Left ventricle myocardium inferior (tissue), 1 donor: ENCODE data around the gene DENND10. TPM values are rescaled to one million over a fixed set of nuclear protein-coding genes. Genes with fewer than 3 reads are reported as not detected.

ENCODE experiments used
- DNase-seq: peaks from one replicate; pipeline ENCODE4 v3.0.0-alpha.2; 2020
- H3K27ac ChIP-seq: fragments of 200-600 bp; replicated peaks from 2 replicates; pipeline ENCODE4 v1.8.0; 2021
- H3K27me3 ChIP-seq: fragments of 200-600 bp; 2 replicates; pipeline ENCODE4 v1.8.0; 2021; ENCODE audit warnings: low read depth
- H3K36me3 ChIP-seq: fragments of 200-600 bp; 2 replicates; pipeline ENCODE4 v1.8.0; 2021
- H3K4me1 ChIP-seq: fragments of 200-600 bp; 2 replicates; pipeline ENCODE4 v1.8.0; 2021
- H3K4me3 ChIP-seq: fragments of 200-600 bp; 2 replicates; pipeline ENCODE4 v1.8.0; 2021; ENCODE audit warnings: mild to moderate bottlenecking, moderate library complexity
- H3K9me3 ChIP-seq: fragments of 200-600 bp; replicated peaks from 2 replicates; pipeline ENCODE4 v1.8.0; 2021
- CTCF ChIP-seq: fragments of 200-600 bp; IDR thresholded peaks from 2 replicates; pipeline ENCODE4 v1.8.0; 2021; ENCODE audit warnings: antibody characterized with exemption, mild to moderate bottlenecking, borderline replicate concordance
- intact Hi-C: fragments of 100-400 bp; cut with micrococcal nuclease; formaldehyde crosslinking; loops from one replicate; pipeline ENCODE4 v1.11.0; 2022
- total RNA-seq: library from RNA; stranded (reverse); fragmentation: NEBNext Ultra II Directional; extraction: Animal tissue kit (Norgen Biotek cat#: 25700); gene quantifications from one replicate; pipeline ENCODE4 v1.2.1, GENCODE V29; 2021
- donor health status: DM: no; HTN: yes; CAD: no; lungs with severe emphysema.

DENND10 gene
- total RNA-seq, 1 donor from 2014 or later = 18.3 TPM

DNA sequence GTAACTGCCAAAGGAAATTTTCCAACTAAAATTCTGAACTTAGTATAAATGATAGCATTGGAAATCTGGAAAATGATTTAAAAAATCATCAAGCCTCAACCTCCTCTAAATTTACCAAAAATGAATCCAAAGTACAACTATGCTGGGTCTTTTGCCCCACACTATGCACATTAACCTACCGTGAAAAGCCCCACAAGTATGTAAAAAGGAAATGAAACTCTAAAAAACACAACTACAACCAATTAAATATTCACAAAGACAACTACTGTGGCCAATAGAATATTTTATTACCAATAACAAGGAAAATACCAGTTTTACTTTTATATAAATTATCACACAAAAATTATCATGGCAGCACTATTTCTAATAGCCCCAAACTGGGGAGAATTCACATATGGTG, 42.6 kb upstream of the DENND10 start:
- DNase-seq = no peak
- H3K27ac ChIP-seq = no peak overlapping the region
- no peak overlapping the region for H3K4me3 ChIP-seq
- peaks cover 100% of the 10 kb centered on the region for H3K36me3 ChIP-seq
- H3K9me3 ChIP-seq = no peaks in the 10 kb centered on the region
- no peak for TF ChIP-seq CTCF
- H3K27me3 ChIP-seq = no peaks in the 10 kb centered on the region
- H3K4me1 ChIP-seq = no peaks in the 10 kb centered on the region
- intact Hi-C loops = no loop called here

- intact Hi-C loops = no loop called here
- no peak overlapping the region for H3K4me3 ChIP-seq
- no peak for DNase-seq
- peaks cover 100% of the 10 kb centered on the region for H3K36me3 ChIP-seq
- no peak for TF ChIP-seq CTCF
- H3K27ac ChIP-seq = no peak overlapping the region
- no peaks in the 10 kb centered on the region for H3K4me1 ChIP-seq
- H3K9me3 ChIP-seq = no peaks in the 10 kb centered on the region
- H3K27me3 ChIP-seq = no peaks in the 10 kb centered on the region
These were observed 42.0 kb upstream of the DENND10 start for GRCh38 chr10:119061926-119062325.

DNA sequence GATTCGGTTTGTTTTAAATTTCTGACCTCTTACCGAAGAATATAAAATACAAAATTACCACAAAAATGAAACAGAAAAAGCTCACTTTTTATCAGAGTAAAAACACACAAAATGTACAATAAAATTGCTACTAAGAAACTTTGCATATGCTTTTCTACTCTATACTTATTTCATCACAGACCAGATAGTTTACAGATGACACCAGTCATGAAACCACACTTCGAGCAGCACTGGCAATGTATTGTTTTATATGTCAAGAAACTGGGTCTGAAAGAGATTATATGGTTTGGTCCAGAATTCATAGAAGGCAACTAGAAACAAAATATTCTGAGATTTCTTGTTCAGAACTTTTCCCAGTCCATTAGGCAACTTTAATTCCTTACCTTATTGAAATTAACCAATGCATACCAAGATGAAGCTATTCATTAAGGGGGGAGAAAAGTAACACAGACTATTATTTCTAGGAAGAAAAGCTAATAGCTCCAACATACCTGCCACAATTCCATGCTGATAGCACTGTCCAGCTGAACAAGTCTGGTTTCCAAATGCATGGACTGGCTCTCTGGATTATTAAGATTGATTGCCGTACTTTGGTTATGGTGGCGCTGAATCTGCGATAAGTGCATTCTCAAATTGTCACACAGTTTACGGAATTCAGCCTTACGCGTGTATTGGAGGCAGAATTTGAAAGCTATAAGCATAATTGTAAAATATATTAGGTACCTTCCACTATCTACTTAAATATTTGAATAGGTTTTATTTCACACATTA, 33.3 kb upstream of the DENND10 start:
- Histone ChIP-seq H3K27me3 (no peaks in the 10 kb centered on the region), H3K4me3 (no peak overlapping the region), H3K36me3 (peaks cover 78% of the 10 kb centered on the region), H3K27ac (no peak overlapping the region), H3K9me3 (no peaks in the 10 kb centered on the region), H3K4me1 (peaks cover 24% of the 10 kb centered on the region)
- intact Hi-C loops = no loop called here
- no peak for DNase-seq
- no peak for TF ChIP-seq CTCF

DNA sequence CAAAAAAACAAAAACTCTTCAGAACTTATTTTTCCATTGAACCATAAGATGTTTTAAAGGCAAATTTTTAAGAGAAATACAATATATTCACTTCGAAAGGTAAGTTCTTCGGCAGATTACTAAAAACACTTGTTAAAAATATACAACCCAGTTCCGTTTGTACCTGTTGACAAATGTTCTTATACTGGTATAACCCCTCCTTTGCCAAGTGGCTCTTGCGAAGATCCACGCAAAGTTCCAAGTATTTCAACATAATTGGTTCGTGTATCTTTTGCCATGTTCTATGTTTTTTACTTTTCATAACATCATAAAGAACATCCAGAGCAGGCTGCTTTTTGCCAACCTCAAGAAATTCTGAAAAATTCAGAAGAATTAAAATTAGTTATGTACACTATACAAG, 30.3 kb upstream of the DENND10 start:
- intact Hi-C loops = no loop called here
- no peak for DNase-seq
- Histone ChIP-seq H3K27ac (no peak overlapping the region), H3K27me3 (no peaks in the 10 kb centered on the region), H3K36me3 (peaks cover 48% of the 10 kb centered on the region), H3K9me3 (no peaks in the 10 kb centered on the region), H3K4me1 (peaks cover 54% of the 10 kb centered on the region), H3K4me3 (no peak overlapping the region)
- TF ChIP-seq CTCF = no peak

GRCh38 chr10:119078422-119079179, 25.3 kb upstream of the DENND10 start:
- Histone ChIP-seq H3K27ac (peak overlapping the region; percentile 97), H3K36me3 (no peaks in the 10 kb centered on the region), H3K4me1 (peaks cover 70% of the 10 kb centered on the region), H3K9me3 (no peaks in the 10 kb centered on the region), H3K27me3 (no peaks in the 10 kb centered on the region), H3K4me3 (peak overlapping the region; percentile 90)
- no peak for DNase-seq
- no peak for TF ChIP-seq CTCF
- intact Hi-C loops = no loop called here
